Duodenal mucosa (tissue), 2 donors: ENCODE data around the gene TSPAN9.

Source experiments
- H3K27ac ChIP-seq: one replicate; pipeline ENCODE4 v1.7.0; 2013; ENCODE audit warnings: low read depth, low read length
- H3K27me3 ChIP-seq, 2 donors: one replicate each; pipeline ENCODE4 v1.7.0; 2013; ENCODE audit warnings: low read length in 2 of 2, control low read depth in 1 of 2; ENCODE audit not compliant: insufficient read depth in 2 of 2, control insufficient read depth in 1 of 2
- H3K36me3 ChIP-seq, 2 donors: one replicate each; pipeline ENCODE4 v1.7.0; 2013; ENCODE audit warnings: low read length in 2 of 2, control low read depth in 1 of 2; ENCODE audit not compliant: insufficient read depth in 2 of 2, control insufficient read depth in 1 of 2
- H3K4me1 ChIP-seq, 2 donors: one replicate each; pipeline ENCODE4 v1.7.0; 2013; ENCODE audit warnings: low read length in 2 of 2, control low read depth in 1 of 2; ENCODE audit not compliant: insufficient read depth in 2 of 2, control insufficient read depth in 1 of 2
- H3K4me3 ChIP-seq, 2 donors: one replicate each; pipeline ENCODE4 v1.7.0; 2013; ENCODE audit warnings: low read length in 2 of 2, low read depth in 1 of 2
- H3K9ac ChIP-seq, 2 donors: one replicate each; pipeline ENCODE4 v1.7.0; 2013; ENCODE audit warnings: low read length in 2 of 2, low read depth in 1 of 2
- H3K9me3 ChIP-seq, 2 donors: one replicate each; pipeline ENCODE4 v1.7.0; 2013; ENCODE audit warnings: low read length in 2 of 2, control low read depth in 1 of 2; ENCODE audit not compliant: control insufficient read depth in 1 of 2

The TSPAN9 gene

GRCh38 chr12:3113671-3114325 is 36.6 kb downstream of the TSPAN9 start:
- Histone ChIP-seq H3K36me3 (no peaks in the 10 kb centered on the region), H3K9me3 (no peaks in the 10 kb centered on the region), H3K4me3 (no peak overlapping the region), H3K4me1 (peaks cover 0 to 4% of the 10 kb centered on the region in 2 donors), H3K27ac (no peak overlapping the region), H3K9ac (no peak overlapping the region), H3K27me3 (no peaks in the 10 kb centered on the region)

- Histone ChIP-seq H3K4me3 (no peak overlapping the region), H3K36me3 (no peaks in the 10 kb centered on the region), H3K9me3 (no peaks in the 10 kb centered on the region), H3K27me3 (no peaks in the 10 kb centered on the region), H3K4me1 (peaks cover 4 to 7% of the 10 kb centered on the region in 2 donors), H3K27ac (no peak overlapping the region), H3K9ac (no peak overlapping the region)
Measured at GRCh38 chr12:3114671-3115070, 37.5 kb downstream of the TSPAN9 start.

- no peak overlapping the region for H3K27ac ChIP-seq
- no peaks in the 10 kb centered on the region for H3K36me3 ChIP-seq
- H3K4me3 ChIP-seq, result no peak overlapping the region
- H3K9ac ChIP-seq, result no peak overlapping the region
- no peaks in the 10 kb centered on the region for H3K27me3 ChIP-seq
- peaks cover 4 to 7% of the 10 kb centered on the region in 2 donors for H3K4me1 ChIP-seq
- no peaks in the 10 kb centered on the region for H3K9me3 ChIP-seq
Measured at GRCh38 chr12:3115078-3115477, 37.9 kb downstream of the TSPAN9 start.

DNA sequence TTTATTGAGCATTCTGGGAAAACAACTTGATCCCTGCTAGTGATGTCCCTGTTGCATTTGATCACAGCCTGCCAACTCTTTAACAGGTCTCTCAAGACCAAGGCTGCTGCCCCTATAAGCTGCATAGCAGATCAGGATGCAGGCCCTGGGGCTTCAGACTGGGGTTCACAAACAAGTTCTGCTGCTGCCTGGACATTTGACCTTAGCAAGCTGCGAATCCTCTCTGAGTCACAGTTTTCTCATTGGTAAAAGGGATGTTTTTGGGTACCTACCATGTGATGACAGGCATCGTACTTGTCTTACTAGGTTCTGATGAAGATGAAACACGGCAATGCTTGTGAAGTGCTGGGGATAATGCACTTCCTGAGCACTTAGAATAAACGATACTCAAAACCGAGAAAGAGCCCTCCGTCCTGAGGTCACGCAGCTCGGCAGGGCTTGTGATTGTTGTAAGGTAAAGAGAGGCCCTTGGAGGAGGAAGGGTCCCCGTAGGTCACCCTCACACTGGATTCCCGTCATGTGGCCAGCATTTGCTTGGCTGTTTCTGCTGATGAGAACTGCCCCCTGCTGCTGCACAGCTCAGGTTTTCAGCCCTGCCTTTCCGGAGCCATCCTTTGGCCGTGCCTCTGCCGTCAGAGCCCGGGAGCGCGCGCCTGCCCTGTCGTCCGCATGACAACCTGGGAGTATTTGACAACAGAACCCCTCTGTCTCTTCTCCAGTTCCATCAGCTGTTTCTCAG is 39.1 kb downstream of the TSPAN9 start:
- Histone ChIP-seq H3K4me3 (no peak overlapping the region), H3K27me3 (no peaks in the 10 kb centered on the region), H3K9ac (no peak overlapping the region), H3K9me3 (no peaks in the 10 kb centered on the region), H3K27ac (peak overlapping the region; percentile 33), H3K36me3 (no peaks in the 10 kb centered on the region), H3K4me1 (peaks cover 4 to 7% of the 10 kb centered on the region in 2 donors)

DNA sequence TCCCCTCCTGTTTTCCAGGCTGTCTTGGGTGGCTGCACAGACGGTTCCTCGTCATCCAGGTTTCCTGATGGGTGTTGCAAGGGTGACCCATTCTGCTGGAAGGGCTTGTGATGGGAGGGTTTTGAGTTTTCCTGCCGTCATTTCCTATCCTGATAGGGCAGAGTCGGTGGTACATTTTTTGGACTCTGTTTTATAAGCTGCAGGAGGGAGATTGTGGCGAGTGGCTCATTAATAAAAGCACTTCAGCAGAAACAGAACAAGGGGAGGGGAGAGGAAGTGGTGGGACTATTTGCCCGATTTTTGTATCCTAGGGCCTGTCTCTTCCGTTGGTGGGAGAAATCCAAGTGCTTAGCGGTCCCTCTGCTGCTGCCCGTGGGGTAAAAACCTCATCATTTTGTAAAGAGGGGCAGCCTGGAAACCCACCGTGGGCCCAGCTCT is 40.0 kb downstream of the TSPAN9 start:
- peaks cover 4 to 7% of the 10 kb centered on the region in 2 donors for H3K4me1 ChIP-seq
- H3K4me3 ChIP-seq, result no peak overlapping the region
- H3K9ac ChIP-seq, result peak overlapping the region in 1 of 2 donors; percentile 47
- no peaks in the 10 kb centered on the region for H3K36me3 ChIP-seq
- no peaks in the 10 kb centered on the region for H3K9me3 ChIP-seq
- peak overlapping the region; percentile 30 for H3K27ac ChIP-seq
- no peaks in the 10 kb centered on the region for H3K27me3 ChIP-seq

- no peaks in the 10 kb centered on the region for H3K27me3 ChIP-seq
- no peak overlapping the region for H3K4me3 ChIP-seq
- H3K9me3 ChIP-seq, result no peaks in the 10 kb centered on the region
- H3K36me3 ChIP-seq, result no peaks in the 10 kb centered on the region
- H3K9ac ChIP-seq, result no peak overlapping the region
- H3K4me1 ChIP-seq, result peaks cover 4 to 7% of the 10 kb centered on the region in 2 donors
- peak overlapping the region; percentile 30 for H3K27ac ChIP-seq
Measured at GRCh38 chr12:3117591-3118015, 40.4 kb downstream of the TSPAN9 start.

DNA sequence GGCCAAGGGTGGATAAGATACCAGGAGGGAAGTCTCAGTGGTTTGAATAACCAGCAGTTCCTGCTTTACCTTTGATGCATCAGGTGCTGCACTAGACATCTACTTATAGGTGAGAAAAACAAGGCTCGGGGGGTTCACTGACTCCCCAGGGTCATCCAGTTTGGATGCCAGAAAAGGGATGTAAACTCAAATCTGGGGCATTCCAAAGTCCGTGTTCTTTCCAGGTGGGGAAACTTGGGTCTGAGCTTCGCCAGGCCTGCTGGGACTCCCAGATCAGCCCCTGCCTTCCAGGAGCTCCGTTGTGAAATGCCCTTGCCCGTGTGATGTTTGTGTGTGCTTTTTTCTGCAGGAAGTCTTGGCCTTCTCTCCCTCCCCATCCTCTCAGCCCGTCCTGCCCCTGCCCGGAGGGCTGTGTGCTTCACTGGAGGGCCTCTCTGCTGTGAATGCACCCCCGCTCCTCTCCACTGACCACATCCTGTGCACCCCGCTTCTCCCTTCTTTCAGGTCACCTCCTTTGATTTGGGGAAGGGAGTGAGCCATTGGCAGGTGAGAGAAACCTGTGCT is 42.1 kb downstream of the TSPAN9 start:
- H3K27me3 ChIP-seq, result no peaks in the 10 kb centered on the region
- no peak overlapping the region for H3K4me3 ChIP-seq
- no peaks in the 10 kb centered on the region for H3K36me3 ChIP-seq
- no peak overlapping the region for H3K9ac ChIP-seq
- peaks cover 4 to 7% of the 10 kb centered on the region in 2 donors for H3K4me1 ChIP-seq
- peak overlapping the region; percentile 42 for H3K27ac ChIP-seq
- H3K9me3 ChIP-seq, result no peaks in the 10 kb centered on the region

- H3K27me3 ChIP-seq, result no peaks in the 10 kb centered on the region
- H3K4me3 ChIP-seq, result no peak overlapping the region
- H3K4me1 ChIP-seq, result peaks cover 4 to 7% of the 10 kb centered on the region in 2 donors
- H3K9me3 ChIP-seq, result no peaks in the 10 kb centered on the region
- H3K9ac ChIP-seq, result no peak overlapping the region
- H3K27ac ChIP-seq, result peak overlapping the region; percentile 42
- H3K36me3 ChIP-seq, result no peaks in the 10 kb centered on the region
Measured at GRCh38 chr12:3119756-3120601, 42.8 kb downstream of the TSPAN9 start.

DNA sequence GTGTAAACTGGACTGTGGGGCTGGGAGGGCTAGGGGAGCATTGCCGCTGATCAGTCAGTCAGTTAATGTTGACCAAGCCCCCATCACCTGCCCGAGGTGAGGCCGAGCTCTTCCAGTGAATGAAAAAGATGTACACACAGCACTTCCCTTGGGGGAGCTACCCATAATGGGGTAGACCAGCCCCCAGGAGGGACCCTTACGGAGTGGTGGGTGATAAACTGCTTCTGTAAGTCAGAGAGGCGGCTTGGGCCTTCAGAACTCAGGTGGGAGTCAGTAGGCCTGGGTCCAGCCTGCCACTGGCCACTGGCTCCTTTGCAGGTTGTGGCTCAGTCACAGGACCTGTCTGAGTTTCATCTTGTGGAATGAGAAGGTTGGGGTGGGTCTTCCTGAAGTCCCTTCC is 43.5 kb downstream of the TSPAN9 start:
- no peaks in the 10 kb centered on the region for H3K27me3 ChIP-seq
- H3K4me3 ChIP-seq, result no peak overlapping the region
- H3K9me3 ChIP-seq, result no peaks in the 10 kb centered on the region
- no peaks in the 10 kb centered on the region for H3K36me3 ChIP-seq
- H3K27ac ChIP-seq, result no peak overlapping the region
- peaks cover 4 to 7% of the 10 kb centered on the region in 2 donors for H3K4me1 ChIP-seq
- no peak overlapping the region for H3K9ac ChIP-seq
